Neural progenitor cell (in vitro differentiated cells): ENCODE results near the gene HLF. TPM values are rescaled to one million over a fixed set of nuclear protein-coding genes. Genes with fewer than 3 reads are reported as not detected.

Experiments
- DNase-seq: peaks from one replicate; pipeline ENCODE4 v3.0.0-alpha.2; 2016; ENCODE audit warnings: low spot score
- H2AFZ ChIP-seq: fragments of 200-600 bp; sonication (generic); replicated peaks from 2 replicates; pipeline ENCODE4 v1.6.1; 2016; ENCODE audit warnings: antibody characterized with exemption
- H3F3A ChIP-seq: fragments of 200-600 bp; sonication (generic); 2 replicates; pipeline ENCODE4 v1.6.1; 2016; ENCODE audit warnings: antibody characterized with exemption, low read depth
- H3K27ac ChIP-seq: fragments of 200-600 bp; sonication (generic); 2 replicates; pipeline ENCODE4 v1.5.1; 2016; ENCODE audit warnings: mild to moderate bottlenecking
- H3K27me3 ChIP-seq: fragments of 200-600 bp; sonication (generic); 2 replicates; pipeline ENCODE4 v1.6.1; 2016; ENCODE audit warnings: mild to moderate bottlenecking, moderate library complexity
- H3K36me3 ChIP-seq: fragments of 200-600 bp; sonication (generic); 2 replicates; pipeline ENCODE4 v1.5.1; 2016
- H3K4me1 ChIP-seq: fragments of 200-600 bp; sonication (generic); 2 replicates; pipeline ENCODE4 v1.6.1; 2016; ENCODE audit warnings: mixed run types
- H3K4me2 ChIP-seq: fragments of 200-600 bp; sonication (generic); 2 replicates; pipeline ENCODE4 v1.6.1; 2016
- H3K4me3 ChIP-seq: fragments of 200-600 bp; sonication (generic); 2 replicates; pipeline ENCODE4 v1.5.1; 2016
- H3K79me2 ChIP-seq: fragments of 200-600 bp; sonication (generic); 2 replicates; pipeline ENCODE4 v1.6.1; 2016; ENCODE audit warnings: low read depth
- H3K9ac ChIP-seq: fragments of 200-600 bp; sonication (generic); 2 replicates; pipeline ENCODE4 v1.6.1; 2016
- H3K9me3 ChIP-seq: fragments of 200-600 bp; sonication (generic); 2 replicates; pipeline ENCODE4 v1.5.1; 2016; ENCODE audit warnings: low read depth
- H4K20me1 ChIP-seq: fragments of 200-600 bp; sonication (generic); 2 replicates; pipeline ENCODE4 v1.6.1; 2016; ENCODE audit warnings: low read depth
- H3K27ac Mint-ChIP-seq: 3 replicates; pipeline ENCODE4 v1.8.0; 2021; ENCODE audit warnings: mixed read lengths
- H3K27me3 Mint-ChIP-seq: 2 replicates; pipeline ENCODE4 v1.8.0; 2022; ENCODE audit warnings: low read depth, mild to moderate bottlenecking, inconsistent platforms, moderate library complexity, mixed read lengths; ENCODE audit not compliant: insufficient read depth
- H3K36me3 Mint-ChIP-seq: 3 replicates; pipeline ENCODE4 v1.8.0; 2021; ENCODE audit warnings: mixed read lengths
- H3K4me1 Mint-ChIP-seq: 3 replicates; pipeline ENCODE4 v1.8.0; 2021; ENCODE audit warnings: mixed read lengths
- H3K4me3 Mint-ChIP-seq: 3 replicates; pipeline ENCODE4 v1.8.0; 2021; ENCODE audit warnings: mild to moderate bottlenecking, moderate library complexity, mixed read lengths
- H3K9me3 Mint-ChIP-seq: 3 replicates; pipeline ENCODE4 v1.8.0; 2020; ENCODE audit warnings: mixed read lengths
- EZH2 ChIP-seq: fragments of 200-600 bp; sonication (generic); IDR thresholded peaks from 2 replicates; pipeline ENCODE4 v1.6.1; 2017; ENCODE audit warnings: antibody characterized with exemption, mild to moderate bottlenecking, moderate library complexity
- EZH2phosphoT487 ChIP-seq: fragments of 200-600 bp; sonication (generic); IDR thresholded peaks from 2 replicates; pipeline ENCODE4 v1.6.1; 2017; ENCODE audit warnings: antibody characterized with exemption
- total RNA-seq: library from RNA; depleted of rRNA; stranded (reverse); fragments of >200 nt; gene quantifications from 2 replicates; pipeline ENCODE4 v1.2.3, GENCODE V29; 2015; ENCODE audit warnings: low replicate concordance
- TF ChIP-seq, protein P1 (sequence below): fragments of 200-600 bp; sonication (generic); IDR thresholded peaks from 2 replicates; pipeline ENCODE4 v1.5.1; 2017; ENCODE audit warnings: antibody characterized with exemption, mild to moderate bottlenecking

Gene HLF
- total RNA-seq, 1 donor from 2014 or later, result 0.11 TPM

DNA sequence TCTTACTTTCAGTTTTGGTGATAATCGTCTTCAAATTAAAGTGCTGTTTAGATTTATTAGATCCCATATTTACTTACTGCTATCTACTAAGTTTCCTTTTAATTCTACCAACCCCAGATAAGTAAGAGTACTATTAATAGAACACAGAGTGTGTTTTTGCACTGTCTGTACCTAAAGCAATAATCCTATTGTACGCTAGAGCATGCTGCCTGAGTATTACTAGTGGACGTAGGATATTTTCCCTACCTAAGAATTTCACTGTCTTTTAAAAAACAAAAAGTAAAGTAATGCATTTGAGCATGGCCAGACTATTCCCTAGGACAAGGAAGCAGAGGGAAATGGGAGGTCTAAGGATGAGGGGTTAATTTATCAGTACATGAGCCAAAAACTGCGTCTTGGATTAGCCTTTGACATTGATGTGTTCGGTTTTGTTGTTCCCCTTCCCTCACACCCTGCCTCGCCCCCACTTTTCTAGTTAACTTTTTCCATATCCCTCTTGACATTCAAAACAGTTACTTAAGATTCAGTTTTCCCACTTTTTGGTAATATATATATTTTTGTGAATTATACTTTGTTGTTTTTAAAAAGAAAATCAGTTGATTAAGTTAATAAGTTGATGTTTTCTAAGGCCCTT, 56.8 kb downstream of the HLF start:
- Mint-ChIP-seq H3K27ac (no peak overlapping the region), H3K9me3 (no peaks in the 10 kb centered on the region), H3K4me1 (no peaks in the 10 kb centered on the region), H3K4me3 (no peak overlapping the region), H3K27me3 (no peaks in the 10 kb centered on the region), H3K36me3 (no peaks in the 10 kb centered on the region)
- H3K4me1 ChIP-seq, result no peaks in the 10 kb centered on the region
- no peak overlapping the region for H3K4me2 ChIP-seq
- H3K9me3 ChIP-seq, result no peaks in the 10 kb centered on the region
- H4K20me1 ChIP-seq, result no peaks in the 10 kb centered on the region
- TF ChIP-seq EZH2phosphoT487 (no peak), EZH2 (no peak)
- TF ChIP-seq, protein P1, sequence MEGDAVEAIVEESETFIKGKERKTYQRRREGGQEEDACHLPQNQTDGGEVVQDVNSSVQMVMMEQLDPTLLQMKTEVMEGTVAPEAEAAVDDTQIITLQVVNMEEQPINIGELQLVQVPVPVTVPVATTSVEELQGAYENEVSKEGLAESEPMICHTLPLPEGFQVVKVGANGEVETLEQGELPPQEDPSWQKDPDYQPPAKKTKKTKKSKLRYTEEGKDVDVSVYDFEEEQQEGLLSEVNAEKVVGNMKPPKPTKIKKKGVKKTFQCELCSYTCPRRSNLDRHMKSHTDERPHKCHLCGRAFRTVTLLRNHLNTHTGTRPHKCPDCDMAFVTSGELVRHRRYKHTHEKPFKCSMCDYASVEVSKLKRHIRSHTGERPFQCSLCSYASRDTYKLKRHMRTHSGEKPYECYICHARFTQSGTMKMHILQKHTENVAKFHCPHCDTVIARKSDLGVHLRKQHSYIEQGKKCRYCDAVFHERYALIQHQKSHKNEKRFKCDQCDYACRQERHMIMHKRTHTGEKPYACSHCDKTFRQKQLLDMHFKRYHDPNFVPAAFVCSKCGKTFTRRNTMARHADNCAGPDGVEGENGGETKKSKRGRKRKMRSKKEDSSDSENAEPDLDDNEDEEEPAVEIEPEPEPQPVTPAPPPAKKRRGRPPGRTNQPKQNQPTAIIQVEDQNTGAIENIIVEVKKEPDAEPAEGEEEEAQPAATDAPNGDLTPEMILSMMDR, result no peak
- H3K4me3 ChIP-seq, result no peak overlapping the region
- H2AFZ ChIP-seq, result no peak overlapping the region
- H3F3A ChIP-seq, result no peaks in the 10 kb centered on the region
- H3K36me3 ChIP-seq, result no peaks in the 10 kb centered on the region
- no peak for DNase-seq
- H3K79me2 ChIP-seq, result no peaks in the 10 kb centered on the region
- H3K27me3 ChIP-seq, result no peaks in the 10 kb centered on the region
- H3K9ac ChIP-seq, result no peak overlapping the region
- H3K27ac ChIP-seq, result no peak overlapping the region

DNA sequence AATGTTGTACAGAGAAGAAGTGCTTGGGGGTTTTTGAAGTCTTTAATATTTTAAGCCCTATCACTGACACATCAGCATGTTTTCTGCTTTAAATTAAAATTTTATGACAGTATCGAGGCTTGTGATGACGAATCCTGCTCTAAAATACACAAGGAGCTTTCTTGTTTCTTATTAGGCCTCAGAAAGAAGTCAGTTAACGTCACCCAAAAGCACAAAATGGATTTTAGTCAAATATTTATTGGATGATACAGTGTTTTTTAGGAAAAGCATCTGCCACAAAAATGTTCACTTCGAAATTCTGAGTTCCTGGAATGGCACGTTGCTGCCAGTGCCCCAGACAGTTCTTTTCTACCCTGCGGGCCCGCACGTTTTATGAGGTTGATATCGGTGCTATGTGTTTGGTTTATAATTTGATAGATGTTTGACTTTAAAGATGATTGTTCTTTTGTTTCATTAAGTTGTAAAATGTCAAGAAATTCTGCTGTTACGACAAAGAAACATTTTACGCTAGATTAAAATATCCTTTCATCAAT, 57.8 kb downstream of the HLF start:
- H3K27ac Mint-ChIP-seq, result no peak overlapping the region
- Histone ChIP-seq H3K9ac (no peak overlapping the region), H3K4me1 (no peaks in the 10 kb centered on the region), H3K9me3 (no peaks in the 10 kb centered on the region), H4K20me1 (no peaks in the 10 kb centered on the region), H2AFZ (no peak overlapping the region), H3F3A (no peaks in the 10 kb centered on the region), H3K27me3 (no peaks in the 10 kb centered on the region), H3K36me3 (no peaks in the 10 kb centered on the region), H3K4me3 (no peak overlapping the region), H3K4me2 (no peak overlapping the region), H3K79me2 (no peaks in the 10 kb centered on the region), H3K27ac (no peak overlapping the region)
- H3K36me3 Mint-ChIP-seq, result no peaks in the 10 kb centered on the region
- H3K9me3 Mint-ChIP-seq, result no peaks in the 10 kb centered on the region
- no peaks in the 10 kb centered on the region for H3K27me3 Mint-ChIP-seq
- no peak overlapping the region for H3K4me3 Mint-ChIP-seq
- H3K4me1 Mint-ChIP-seq, result no peaks in the 10 kb centered on the region
- TF ChIP-seq, protein P1, result no peak
- TF ChIP-seq EZH2, result no peak
- TF ChIP-seq EZH2phosphoT487, result no peak
- DNase-seq, result no peak

DNA sequence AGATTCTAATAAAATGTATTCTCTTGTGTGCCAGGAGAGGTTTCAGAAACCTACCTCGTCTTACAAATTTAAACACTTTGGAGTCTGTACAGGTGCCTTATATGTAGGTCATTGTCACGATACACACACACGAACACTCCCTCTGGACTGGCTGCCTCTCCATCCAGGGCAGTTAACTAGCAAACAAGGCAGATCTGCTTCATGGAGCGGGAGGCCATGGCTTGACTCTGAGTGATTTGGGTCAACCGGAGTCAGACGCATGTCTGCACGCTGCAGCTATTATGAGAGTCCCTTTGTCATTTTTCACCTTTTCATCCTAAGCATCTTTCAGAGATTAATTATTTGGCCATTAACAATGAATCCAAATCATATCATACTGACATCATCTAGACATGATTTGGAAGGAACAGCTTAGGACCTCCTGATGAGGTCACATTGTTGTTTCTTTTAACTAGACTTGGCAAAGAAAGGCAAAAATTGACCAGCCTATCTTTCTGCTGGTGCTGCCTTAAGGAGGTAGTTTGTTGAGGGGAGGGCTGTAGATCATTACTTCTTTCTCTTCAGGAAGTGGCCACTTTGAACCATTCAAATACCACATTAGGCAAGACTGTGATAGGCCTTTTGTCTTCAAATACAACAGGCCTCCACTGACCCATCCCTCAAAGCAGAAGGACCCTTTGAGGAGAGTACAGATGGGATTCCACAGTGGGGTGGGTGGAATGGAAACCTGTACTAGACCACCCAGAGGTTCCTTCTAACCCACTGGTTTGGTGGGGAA, 58.9 kb downstream of the HLF start:
- Mint-ChIP-seq H3K27ac (no peak overlapping the region), H3K36me3 (no peaks in the 10 kb centered on the region), H3K4me1 (no peaks in the 10 kb centered on the region), H3K4me3 (no peak overlapping the region), H3K27me3 (no peaks in the 10 kb centered on the region), H3K9me3 (no peaks in the 10 kb centered on the region)
- Histone ChIP-seq H3K27me3 (no peaks in the 10 kb centered on the region), H3K4me3 (no peak overlapping the region), H3K9ac (no peak overlapping the region), H4K20me1 (no peaks in the 10 kb centered on the region), H3K79me2 (no peaks in the 10 kb centered on the region), H3F3A (no peaks in the 10 kb centered on the region), H3K27ac (no peak overlapping the region), H2AFZ (no peak overlapping the region), H3K4me2 (no peak overlapping the region), H3K36me3 (no peaks in the 10 kb centered on the region), H3K4me1 (no peaks in the 10 kb centered on the region), H3K9me3 (no peaks in the 10 kb centered on the region)
- no peak for TF ChIP-seq EZH2phosphoT487
- TF ChIP-seq, protein P1, result no peak
- DNase-seq, result no peak
